Aorta (tissue), 5 donors: ENCODE results near the gene ABHD17B. TPM values are rescaled to one million over a fixed set of nuclear protein-coding genes. Genes with fewer than 3 reads are reported as not detected.
"Not testable (repeated sequence)": the region's sequence is repeated elsewhere in the genome, so short reads cannot be mapped to it uniquely, and the experiment has no call there.

ENCODE experiments used
- ATAC-seq: fragments of 200-7000 bp; cut with Tn5 transposase; one replicate; pipeline ENCODE4 v1.9.1; 2022; ENCODE audit warnings: moderate library complexity; ENCODE audit not compliant: low FRiP score
- DNase-seq, 2 donors: peaks; one replicate each; pipeline ENCODE4 v3.0.0-alpha.2; 2020
- H3K27ac ChIP-seq, 2 donors: one replicate each; pipeline ENCODE4 v1.5.1; 2013; ENCODE audit warnings: low read length in 2 of 2, mild to moderate bottlenecking in 2 of 2, moderate library complexity in 2 of 2, control low read depth in 1 of 2, inconsistent platforms in 1 of 2, low read depth in 1 of 2
- H3K27me3 ChIP-seq, 2 donors: one replicate each; pipeline ENCODE4 v1.6.1; 2013; ENCODE audit warnings: control low read depth in 1 of 2, low read length in 1 of 2, mild to moderate bottlenecking in 1 of 2, moderate library complexity in 1 of 2; ENCODE audit not compliant: insufficient read depth in 2 of 2, control insufficient read depth in 1 of 2
- H3K36me3 ChIP-seq, 2 donors: one replicate each; pipeline ENCODE4 v1.6.1; 2013; ENCODE audit warnings: control low read depth in 1 of 2, low read length in 1 of 2, mild to moderate bottlenecking in 1 of 2; ENCODE audit not compliant: insufficient read depth in 2 of 2, control insufficient read depth in 1 of 2
- H3K4me1 ChIP-seq, 2 donors: one replicate each; pipeline ENCODE4 v1.6.1; 2013; ENCODE audit warnings: low read length in 2 of 2, control low read depth in 1 of 2, mild to moderate bottlenecking in 1 of 2, moderate library complexity in 1 of 2; ENCODE audit not compliant: insufficient read depth in 2 of 2, control insufficient read depth in 1 of 2
- H3K4me3 ChIP-seq, 2 donors: one replicate each; pipeline ENCODE4 v1.5.1; 2013; ENCODE audit warnings: low read length in 2 of 2, control low read depth in 1 of 2, mild to moderate bottlenecking in 1 of 2
- H3K9me3 ChIP-seq: one replicate; pipeline ENCODE4 v1.6.1; 2013; ENCODE audit warnings: mild to moderate bottlenecking, low read length; ENCODE audit not compliant: control insufficient read depth
- WGBS, 2 donors: extraction: QIAGEN DNeasy Blood & Tissue Kit; methylation state at CpG; one replicate each; pipeline ENCODE4 v1.1.7; 2013; 5-methylcytosine and 5-hydroxymethylcytosine counted together
- intact Hi-C, 2 donors: fragments of 100-400 bp; cut with DNase I; formaldehyde crosslinking; loops; one replicate each; pipeline versions ENCODE4 v1.14.2 to v1.15.0; 2022
- long read RNA-seq, 2 donors: library from polyadenylated mRNA; unstranded; transcript quantifications; one replicate each; pipeline ENCODE4 v2.0.0, GENCODE V29; 2020 to 2021
- polyA plus RNA-seq, 2 donors: library from polyadenylated mRNA; stranded (reverse); fragments of 200-250 nt; gene quantifications; one replicate each; pipeline ENCODE4 v1.2.3, GENCODE V29; 2013
- total RNA-seq, 2 donors: library from RNA; stranded (reverse); fragmentation: NEBNext Ultra II Directional; extraction: Animal tissue kit (Norgen Biotek cat#: 25700); gene quantifications; one replicate each; pipeline ENCODE4 v1.2.1, GENCODE V29; 2021
- donor health status: healthy with polysubstance abuse.
- donor health status: Bipolar disorder and iron deficiency.
- donor health status: DM: no; HTN: no; CAD: no.
- donor health status: DM: no; HTN: no; CAD: no.
- donor health status: DM: yes; HTN: yes; CAD: no.

ABHD17B gene
- total RNA-seq (10 to 100 TPM; 14.2 to 38.0 TPM), polyA plus RNA-seq (1 to 10 TPM; 6.6 to 9.4 TPM)
- long read RNA-seq, donor 1, transcript ABHD17B-201 (4 exons, 2,614 nt): major isoform, 11 of 22 reads
- long read RNA-seq, donor 1, partial matches to known transcripts: 6 of 22 reads
- long read RNA-seq, donor 1, other reads (novel, unspliced or antisense): 4 of 22 reads
- long read RNA-seq, donor 2, transcript ABHD17B-201 (4 exons, 2,614 nt): major isoform, 5 of 5 reads
- long read RNA-seq, donor 2, partial matches to known transcripts: 0 of 5 reads
- long read RNA-seq, donor 2, other reads (novel, unspliced or antisense): 0 of 5 reads

GRCh38 chr9:71911061-71911907 is at the start of gene ABHD17B, which contains the start of gene C9orf85:
Gene ABHD17B (minus strand): TSS chr9:71911193. CDS start chr9:71875080, 36,113 bp downstream.
Gene C9orf85 (plus strand): TSS chr9:71911639. CDS start chr9:71911735, 96 bp downstream.
- H3K4me3 ChIP-seq: peak within 1 kb of the TSS; percentile 89 to 97
- ATAC-seq (peak; percentile 99), DNase-seq (peak; percentile 99)
- intact Hi-C loops: loop anchor here in 1 of 2 donors (5.0 kb wide), 1 partner anchor 99 kb away; no protein-coding TSS in a partner anchor
- H3K27ac ChIP-seq: peak within 1 kb of the TSS; percentile 52 to 84
- H3K36me3 ChIP-seq: no peaks in the 10 kb centered on the region
- H3K9me3 ChIP-seq: no peaks in the 10 kb centered on the region
- H3K4me1 ChIP-seq: peaks cover 0 to 5% of the 10 kb centered on the region in 2 donors
- WGBS, 2 donors: 0 to 1% methylated on average over 45 of the region's 45 CpGs
- no peaks in the 10 kb centered on the region for H3K27me3 ChIP-seq

GRCh38 chr9:71955300-71955915 is 44.4 kb upstream of the ABHD17B start:
- no peak overlapping the region for H3K27ac ChIP-seq
- ATAC-seq: no peak
- H3K36me3 ChIP-seq: peaks cover 0 to 2% of the 10 kb centered on the region in 2 donors
- no peaks in the 10 kb centered on the region for H3K27me3 ChIP-seq
- no peak for DNase-seq
- no peak overlapping the region for H3K4me3 ChIP-seq
- 31 to 44% methylated on average over 1 of the region's 1 CpG for WGBS, 2 donors
- intact Hi-C loops: no loop called here
- no peaks in the 10 kb centered on the region for H3K9me3 ChIP-seq
- H3K4me1 ChIP-seq: peaks cover 0 to 2% of the 10 kb centered on the region in 2 donors

- ATAC-seq, H3K36me3 ChIP-seq, H3K27me3 ChIP-seq, H3K4me3 ChIP-seq, DNase-seq, H3K27ac ChIP-seq, H3K9me3 ChIP-seq, intact Hi-C loops, H3K4me1 ChIP-seq: not testable (repeated sequence)
- 31 to 37% methylated on average over 2 of the region's 2 CpGs for WGBS, 2 donors
Measured at GRCh38 chr9:71954652-71955051, 43.7 kb upstream of the ABHD17B start.

- WGBS, 2 donors: 26 to 35% methylated on average over 2 of the region's 2 CpGs
- no peak for DNase-seq
- Histone ChIP-seq H3K36me3 (no peaks in the 10 kb centered on the region), H3K4me3 (no peak overlapping the region), H3K27me3 (no peaks in the 10 kb centered on the region), H3K4me1 (peaks cover 2 to 5% of the 10 kb centered on the region in 2 donors), H3K27ac (no peak overlapping the region), H3K9me3 (no peaks in the 10 kb centered on the region)
- no peak for ATAC-seq
- intact Hi-C loops: loop anchor here in 1 of 2 donors (10.0 kb wide), 1 partner anchor 60 kb away; no protein-coding TSS in a partner anchor
Measured at GRCh38 chr9:71944754-71945375, 33.9 kb upstream of the ABHD17B start.

GRCh38 chr9:71941998-71942567 is 31.1 kb upstream of the ABHD17B start:
- no peaks in the 10 kb centered on the region for H3K27me3 ChIP-seq
- H3K4me3 ChIP-seq: no peak overlapping the region
- H3K4me1 ChIP-seq: peaks cover 2 to 6% of the 10 kb centered on the region in 2 donors
- WGBS, 2 donors: 82 to 87% methylated on average over 2 of the region's 2 CpGs
- ATAC-seq (no peak), DNase-seq (no peak)
- H3K9me3 ChIP-seq: no peaks in the 10 kb centered on the region
- intact Hi-C loops: loop anchor here in 1 of 2 donors (10.0 kb wide), 1 partner anchor 57 kb away; no protein-coding TSS in a partner anchor
- no peaks in the 10 kb centered on the region for H3K36me3 ChIP-seq
- H3K27ac ChIP-seq: no peak overlapping the region

GRCh38 chr9:71941060-71941568 is 30.1 kb upstream of the ABHD17B start:
- Histone ChIP-seq H3K4me3 (no peak overlapping the region), H3K4me1 (peaks cover 2 to 6% of the 10 kb centered on the region in 2 donors), H3K27ac (no peak overlapping the region), H3K36me3 (no peaks in the 10 kb centered on the region), H3K9me3 (no peaks in the 10 kb centered on the region), H3K27me3 (no peaks in the 10 kb centered on the region)
- intact Hi-C loops: loop anchor here in 1 of 2 donors (10.0 kb wide), 1 partner anchor 56 kb away; no protein-coding TSS in a partner anchor
- no peak for ATAC-seq
- DNase-seq: no peak
- WGBS, 2 donors: 61 to 76% methylated on average over 2 of the region's 2 CpGs

GRCh38 chr9:71937898-71938297 is 26.9 kb upstream of the ABHD17B start:
- Histone ChIP-seq H3K4me3 (no peak overlapping the region), H3K36me3 (no peaks in the 10 kb centered on the region), H3K27ac (no peak overlapping the region), H3K9me3 (no peaks in the 10 kb centered on the region), H3K27me3 (no peaks in the 10 kb centered on the region), H3K4me1 (peaks cover 2 to 8% of the 10 kb centered on the region in 2 donors)
- no peak for DNase-seq
- WGBS, 2 donors: 5 to 11% methylated on average over 1 of the region's 1 CpG
- intact Hi-C loops: no loop called here
- ATAC-seq: peak; percentile 44
